ENCODE data around the gene GALE.
A peak's percentile ranks its signal among the peaks of the same experiment; 100 is the strongest.

DNA sequence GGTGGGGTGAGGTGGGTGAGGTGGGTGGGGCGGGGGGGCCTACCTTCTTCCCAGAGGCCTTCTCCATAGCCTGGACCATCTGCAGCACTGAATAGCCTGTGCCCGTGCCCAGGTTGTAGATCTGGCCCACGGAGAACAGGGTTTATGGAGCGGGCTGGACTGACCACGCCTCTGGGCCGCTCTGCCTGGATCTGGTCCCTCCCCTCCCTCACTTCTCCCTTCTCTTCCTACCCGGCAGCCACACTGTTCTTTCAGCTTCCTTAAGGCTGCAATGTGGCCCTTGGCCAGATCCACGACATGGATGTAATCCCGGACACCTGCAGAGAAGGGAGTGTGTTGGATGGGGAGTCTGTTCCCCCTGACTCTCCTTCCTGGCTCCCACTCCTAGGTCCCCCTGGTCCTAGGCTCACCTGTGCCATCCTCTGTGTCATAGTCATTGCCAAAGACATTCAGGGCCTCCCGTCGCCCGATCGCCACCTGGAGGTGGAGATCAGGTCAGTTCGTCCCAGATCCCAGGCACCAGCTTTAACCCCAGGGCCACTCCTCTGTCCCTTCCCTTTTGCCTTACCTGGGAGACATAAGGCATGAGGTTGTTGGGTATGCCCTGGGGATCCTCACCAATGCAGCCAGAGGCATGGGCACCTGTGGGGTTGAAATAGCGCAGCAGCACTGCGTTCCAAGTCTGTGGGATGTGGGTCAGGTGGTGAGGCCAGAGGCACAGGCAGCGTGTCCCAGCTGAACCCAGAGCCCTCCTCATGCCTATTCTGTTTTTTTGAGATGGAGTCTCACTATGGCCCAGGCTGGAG lies 3.9 kb downstream of the GALE start:
- TF ChIP-seq, protein P1, sequence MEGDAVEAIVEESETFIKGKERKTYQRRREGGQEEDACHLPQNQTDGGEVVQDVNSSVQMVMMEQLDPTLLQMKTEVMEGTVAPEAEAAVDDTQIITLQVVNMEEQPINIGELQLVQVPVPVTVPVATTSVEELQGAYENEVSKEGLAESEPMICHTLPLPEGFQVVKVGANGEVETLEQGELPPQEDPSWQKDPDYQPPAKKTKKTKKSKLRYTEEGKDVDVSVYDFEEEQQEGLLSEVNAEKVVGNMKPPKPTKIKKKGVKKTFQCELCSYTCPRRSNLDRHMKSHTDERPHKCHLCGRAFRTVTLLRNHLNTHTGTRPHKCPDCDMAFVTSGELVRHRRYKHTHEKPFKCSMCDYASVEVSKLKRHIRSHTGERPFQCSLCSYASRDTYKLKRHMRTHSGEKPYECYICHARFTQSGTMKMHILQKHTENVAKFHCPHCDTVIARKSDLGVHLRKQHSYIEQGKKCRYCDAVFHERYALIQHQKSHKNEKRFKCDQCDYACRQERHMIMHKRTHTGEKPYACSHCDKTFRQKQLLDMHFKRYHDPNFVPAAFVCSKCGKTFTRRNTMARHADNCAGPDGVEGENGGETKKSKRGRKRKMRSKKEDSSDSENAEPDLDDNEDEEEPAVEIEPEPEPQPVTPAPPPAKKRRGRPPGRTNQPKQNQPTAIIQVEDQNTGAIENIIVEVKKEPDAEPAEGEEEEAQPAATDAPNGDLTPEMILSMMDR (IDR thresholded peaks at IDR 0.05; ENCODE audit: low read length) = peak; percentile 43; the same call in 1 of the 2 replicates
- TF ChIP-seq EZH2 (IDR thresholded peaks at IDR 0.05; ENCODE audit: borderline replicate concordance, low read length) = no peak

Data from OCI-LY1 (cell line).